ENCODE measurements around the gene TMEM132C.
"Not testable (repeated sequence)": the region's sequence is repeated elsewhere in the genome, so short reads cannot be mapped to it uniquely, and the experiment has no call there.

TMEM132C gene

GRCh38 chr12:128600886-128601285 lies 333.9 kb downstream of the TMEM132C start:
- Histone ChIP-seq H3K9me3 (ENCODE audit: control insufficient read depth, insufficient read depth, low read depth, low read length) (no peaks in the 10 kb centered on the region), H3K4me1 (ENCODE audit: control insufficient read depth, insufficient read depth, low read length) (no peaks in the 10 kb centered on the region), H3K4me3 (ENCODE audit: low read depth, low read length) (no peak overlapping the region), H3K36me3 (ENCODE audit: control insufficient read depth in 2 of 2, insufficient read depth in 1 of 2, low read length in 2 of 2) (no peaks in the 10 kb centered on the region), H3K27ac (ENCODE audit: extremely low read depth, low read depth, low read length) (no peak overlapping the region)
- CTCF ChIA-PET, result no interaction called here
- POLR2A ChIA-PET, result no interaction called here
- no peak for TF ChIP-seq ZNF621 (tag by site-specific recombination; IDR thresholded peaks at IDR 0.05)

- H3K27ac ChIP-seq (ENCODE audit: extremely low read depth, low read depth, low read length), result no peak overlapping the region
- no peaks in the 10 kb centered on the region for H3K9me3 ChIP-seq (ENCODE audit: control insufficient read depth, insufficient read depth, low read depth, low read length)
- H3K36me3 ChIP-seq (ENCODE audit: control insufficient read depth in 2 of 2, insufficient read depth in 1 of 2, low read length in 2 of 2), result no peaks in the 10 kb centered on the region
- TF ChIP-seq HOXD13 (CRISPR knock-in tag; IDR thresholded peaks at IDR 0.05; ENCODE audit: borderline replicate concordance) (no peak), GLI4 (tag by site-specific recombination; IDR thresholded peaks at IDR 0.05) (no peak), ZNF660 (tag by site-specific recombination; IDR thresholded peaks at IDR 0.05) (no peak), ZNF777 (tag by site-specific recombination; IDR thresholded peaks at IDR 0.05; ENCODE audit: borderline replicate concordance) (no peak), ZNF629 (tag by site-specific recombination; IDR thresholded peaks at IDR 0.05) (no peak), ZNF280C (tag by site-specific recombination; IDR thresholded peaks at IDR 0.05) (no peak), ZFP69B (tag by site-specific recombination; IDR thresholded peaks at IDR 0.05) (no peak), ZNF626 (tag by site-specific recombination; IDR thresholded peaks at IDR 0.05) (no peak), ZFP37 (tag by site-specific recombination; IDR thresholded peaks at IDR 0.05) (no peak), ZNF416 (tag by site-specific recombination; IDR thresholded peaks at IDR 0.05) (no peak), ZEB2 (tag by site-specific recombination; IDR thresholded peaks at IDR 0.05) (no peak), ZNF391 (tag by site-specific recombination; IDR thresholded peaks at IDR 0.05; ENCODE audit: borderline replicate concordance, low read depth) (no peak)
- POLR2A ChIA-PET, result no interaction called here
- CTCF ChIA-PET, result no interaction called here
- no peaks in the 10 kb centered on the region for H3K4me1 ChIP-seq (ENCODE audit: control insufficient read depth, insufficient read depth, low read length)
- H3K4me3 ChIP-seq (ENCODE audit: low read depth, low read length), result no peak overlapping the region
Observed at GRCh38 chr12:128603573-128604115, 336.7 kb downstream of the TMEM132C start.

- H3K4me3 ChIP-seq (ENCODE audit: low read depth, low read length); POLR2A ChIA-PET; H3K9me3 ChIP-seq (ENCODE audit: control insufficient read depth, insufficient read depth, low read depth, low read length); CTCF ChIA-PET; H3K4me1 ChIP-seq (ENCODE audit: control insufficient read depth, insufficient read depth, low read length); H3K36me3 ChIP-seq (ENCODE audit: control insufficient read depth in 2 of 2, insufficient read depth in 1 of 2, low read length in 2 of 2); H3K27ac ChIP-seq (ENCODE audit: extremely low read depth, low read depth, low read length): not testable (repeated sequence)
Observed at GRCh38 chr12:128604219-128604618, 337.2 kb downstream of the TMEM132C start.

- TF ChIP-seq ZNF311 (tag by site-specific recombination; IDR thresholded peaks at IDR 0.05; ENCODE audit: borderline replicate concordance) (no peak), PATZ1 (tag by site-specific recombination; IDR thresholded peaks at IDR 0.05) (no peak), ZNF19 (tag by site-specific recombination; IDR thresholded peaks at IDR 0.05; ENCODE audit: low read depth) (no peak)
- H3K4me3 ChIP-seq (ENCODE audit: low read depth, low read length), result no peak overlapping the region
- H3K9me3 ChIP-seq (ENCODE audit: control insufficient read depth, insufficient read depth, low read depth, low read length), result no peaks in the 10 kb centered on the region
- ChIA-PET POLR2A (no interaction called here), CTCF (no interaction called here)
- no peaks in the 10 kb centered on the region for H3K36me3 ChIP-seq (ENCODE audit: control insufficient read depth in 2 of 2, insufficient read depth in 1 of 2, low read length in 2 of 2)
- no peaks in the 10 kb centered on the region for H3K4me1 ChIP-seq (ENCODE audit: control insufficient read depth, insufficient read depth, low read length)
- no peak overlapping the region for H3K27ac ChIP-seq (ENCODE audit: extremely low read depth, low read depth, low read length)
Observed at GRCh38 chr12:128606051-128606450, 339.1 kb downstream of the TMEM132C start.

Data from HEK293 (cell line).